Immature natural killer cell (primary cell): Measurements from ENCODE around the gene RANBP17. TPM values are rescaled to one million over a fixed set of nuclear protein-coding genes. Genes with fewer than 3 reads are reported as not detected.
"Not testable (repeated sequence)": the region's sequence is repeated elsewhere in the genome, so short reads cannot be mapped to it uniquely, and the experiment has no call there.

Source experiments
- DNase-seq, 3 donors: peaks; one replicate each; pipeline ENCODE4 v3.0.0; 2022; ENCODE audit warnings: mixed read lengths in 1 of 3
- H3K27ac Mint-ChIP-seq, 6 donors: one replicate each; pipeline ENCODE4 v1.8.0; 2020; ENCODE audit warnings: mixed read lengths in 6 of 6, mild to moderate bottlenecking in 5 of 6, inconsistent platforms in 4 of 6, moderate library complexity in 3 of 6
- H3K27me3 Mint-ChIP-seq, 3 donors: one replicate each; pipeline ENCODE4 v1.8.0; 2020 to 2021; ENCODE audit warnings: low read depth in 3 of 3, mild to moderate bottlenecking in 3 of 3, mixed read lengths in 3 of 3, moderate library complexity in 3 of 3, inconsistent platforms in 1 of 3
- H3K36me3 Mint-ChIP-seq, 3 donors: one replicate each; pipeline ENCODE4 v1.8.0; 2020; ENCODE audit warnings: mixed read lengths in 3 of 3, inconsistent platforms in 2 of 3, mild to moderate bottlenecking in 2 of 3
- H3K4me1 Mint-ChIP-seq, 2 donors: one replicate each; pipeline ENCODE4 v1.8.0; 2020; ENCODE audit warnings: inconsistent platforms in 2 of 2, mild to moderate bottlenecking in 2 of 2, mixed read lengths in 2 of 2, moderate library complexity in 1 of 2
- H3K4me3 Mint-ChIP-seq, 5 donors: one replicate each; pipeline ENCODE4 v1.8.0; 2020; ENCODE audit warnings: mild to moderate bottlenecking in 5 of 5, mixed read lengths in 5 of 5, inconsistent platforms in 3 of 5, moderate library complexity in 3 of 5
- H3K9me3 Mint-ChIP-seq, 6 donors: one replicate each; pipeline ENCODE4 v1.8.0; 2020; ENCODE audit warnings: mild to moderate bottlenecking in 6 of 6, mixed read lengths in 6 of 6, inconsistent platforms in 4 of 6, moderate library complexity in 3 of 6
- polyA plus RNA-seq, 3 donors: library from polyadenylated mRNA; unstranded; fragments of 300-500 nt; fragmentation: Illumina TruSeq; gene quantifications; one replicate each; pipeline ENCODE4 v1.2.3, GENCODE V29; 2021

RANBP17 gene
- polyA plus RNA-seq, 3 donors from 2014 or later: 0.91 to 4.8 (median 1.7) TPM

DNA sequence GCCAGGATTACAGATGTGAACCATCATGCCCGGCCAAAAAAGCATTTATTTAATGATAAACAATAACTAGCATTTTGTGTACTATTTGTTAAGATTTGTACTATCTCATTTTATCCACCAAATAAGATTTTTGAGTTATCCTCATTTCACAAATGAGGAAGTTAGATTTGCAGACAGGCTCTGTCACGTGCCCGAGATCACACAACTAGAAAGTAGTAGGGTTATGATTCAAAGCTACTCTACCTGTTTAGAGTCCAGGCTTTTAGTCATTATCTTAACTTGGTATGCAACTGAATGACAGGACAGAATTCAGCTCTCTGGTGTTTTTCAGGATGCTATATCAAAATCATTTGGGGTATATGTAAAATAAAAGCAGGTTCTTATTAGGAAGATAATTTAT is 20.5 kb downstream of the RANBP17 start:
- DNase-seq: no peak
- Mint-ChIP-seq H3K4me1 (no peaks in the 10 kb centered on the region), H3K36me3 (peaks cover 0 to 16% (median 4%) of the 10 kb centered on the region in 3 donors), H3K27me3 (no peaks in the 10 kb centered on the region), H3K9me3 (peaks cover 0 to 2% (median 0%) of the 10 kb centered on the region in 6 donors), H3K4me3 (no peak overlapping the region), H3K27ac (no peak overlapping the region)

- H3K4me1 Mint-ChIP-seq: no peaks in the 10 kb centered on the region
- H3K4me3 Mint-ChIP-seq: no peak overlapping the region
- peaks cover 0 to 18% (median 8%) of the 10 kb centered on the region in 3 donors for H3K36me3 Mint-ChIP-seq
- no peaks in the 10 kb centered on the region for H3K27me3 Mint-ChIP-seq
- no peaks in the 10 kb centered on the region for H3K9me3 Mint-ChIP-seq
- no peak for DNase-seq
- no peak overlapping the region for H3K27ac Mint-ChIP-seq
Observed at GRCh38 chr5:170885256-170885655, 23.4 kb downstream of the RANBP17 start.

- DNase-seq: no peak
- Mint-ChIP-seq H3K36me3 (peaks cover 0 to 18% (median 8%) of the 10 kb centered on the region in 3 donors), H3K4me1 (no peaks in the 10 kb centered on the region), H3K27me3 (no peaks in the 10 kb centered on the region), H3K27ac (no peak overlapping the region), H3K9me3 (no peaks in the 10 kb centered on the region), H3K4me3 (no peak overlapping the region)
Observed at GRCh38 chr5:170885809-170886208, 24.0 kb downstream of the RANBP17 start.

GRCh38 chr5:170886210-170886894 is 24.5 kb downstream of the RANBP17 start:
- Mint-ChIP-seq H3K27ac (no peak overlapping the region), H3K36me3 (peaks cover 0 to 14% (median 8%) of the 10 kb centered on the region in 3 donors), H3K4me3 (no peak overlapping the region), H3K4me1 (no peaks in the 10 kb centered on the region), H3K27me3 (no peaks in the 10 kb centered on the region), H3K9me3 (no peaks in the 10 kb centered on the region)
- DNase-seq: no peak

DNA sequence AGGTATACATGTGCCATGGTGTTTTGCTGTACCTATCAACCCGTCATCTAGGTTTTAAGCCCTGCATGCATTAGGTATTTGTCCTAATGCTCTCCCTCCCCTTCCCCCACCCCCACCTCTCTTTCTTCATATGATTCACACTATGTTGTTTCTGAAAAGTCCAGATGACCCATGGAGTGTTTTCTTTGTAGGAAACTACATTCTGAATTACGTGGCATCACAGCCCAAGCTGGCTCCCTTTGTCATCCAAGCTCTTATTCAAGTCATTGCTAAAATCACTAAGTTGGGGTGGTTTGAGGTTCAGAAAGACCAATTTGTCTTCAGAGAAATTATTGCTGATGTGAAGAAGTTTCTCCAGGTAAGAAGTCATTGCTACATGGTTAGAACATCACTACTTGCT is 30.4 kb downstream of the RANBP17 start:
- Mint-ChIP-seq H3K36me3 (peaks cover 0 to 8% (median 4%) of the 10 kb centered on the region in 3 donors), H3K9me3 (no peaks in the 10 kb centered on the region), H3K27ac (no peak overlapping the region), H3K27me3 (no peaks in the 10 kb centered on the region), H3K4me3 (no peak overlapping the region), H3K4me1 (no peaks in the 10 kb centered on the region)
- DNase-seq: no peak

DNA sequence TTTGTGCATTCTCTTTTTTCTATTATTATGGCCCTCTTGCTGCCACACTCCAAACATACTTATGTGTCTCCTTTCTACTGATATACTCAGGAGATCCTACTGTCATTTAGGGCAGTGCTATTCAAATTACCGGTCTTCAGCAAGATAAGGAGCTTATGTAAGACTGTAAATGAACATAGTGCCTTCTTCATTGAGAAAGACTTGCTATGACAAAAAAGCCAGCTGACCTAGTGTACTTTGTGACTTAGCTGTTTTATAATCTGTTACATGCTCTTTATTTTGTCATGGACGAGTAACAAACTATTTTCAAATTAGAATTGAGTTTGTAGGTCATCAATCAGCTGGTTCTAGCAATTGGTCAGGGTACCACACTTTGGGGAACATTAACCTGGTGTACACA is 32.8 kb downstream of the RANBP17 start:
- Mint-ChIP-seq H3K27me3 (no peaks in the 10 kb centered on the region), H3K36me3 (peaks cover 3 to 19% (median 16%) of the 10 kb centered on the region in 3 donors), H3K27ac (no peak overlapping the region), H3K9me3 (peaks cover 0 to 4% (median 2%) of the 10 kb centered on the region in 6 donors), H3K4me1 (no peaks in the 10 kb centered on the region), H3K4me3 (no peak overlapping the region)
- no peak for DNase-seq

DNA sequence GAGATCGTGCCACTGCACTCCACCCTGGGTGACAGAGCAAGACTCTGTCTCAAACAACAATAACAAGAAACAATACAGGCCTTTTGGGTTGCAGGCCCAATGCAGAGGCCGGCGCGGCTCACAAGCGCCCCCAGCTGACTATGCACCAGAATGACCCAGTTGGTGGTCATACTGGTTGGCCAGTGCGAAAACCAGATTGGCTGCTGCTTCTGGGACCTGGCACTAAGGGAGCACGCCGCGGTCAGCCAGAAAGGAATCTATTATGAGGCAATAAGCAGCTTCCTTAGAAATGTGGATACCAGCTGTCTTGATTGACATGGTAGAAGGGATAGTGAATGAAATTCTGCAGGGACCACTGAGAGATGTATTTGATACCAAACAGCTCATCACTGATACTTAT is 35.0 kb downstream of the RANBP17 start:
- H3K27ac Mint-ChIP-seq: no peak overlapping the region
- H3K36me3 Mint-ChIP-seq: peaks cover 19 to 37% (median 32%) of the 10 kb centered on the region in 3 donors
- no peaks in the 10 kb centered on the region for H3K4me1 Mint-ChIP-seq
- no peak overlapping the region for H3K4me3 Mint-ChIP-seq
- DNase-seq: no peak
- no peaks in the 10 kb centered on the region for H3K27me3 Mint-ChIP-seq
- peaks cover 10 to 22% (median 14%) of the 10 kb centered on the region in 6 donors for H3K9me3 Mint-ChIP-seq

GRCh38 chr5:170903075-170903474 is 41.3 kb downstream of the RANBP17 start:
- Mint-ChIP-seq H3K4me3 (no peak overlapping the region), H3K4me1 (no peaks in the 10 kb centered on the region), H3K27ac (no peak overlapping the region), H3K36me3 (peaks cover 28 to 35% (median 35%) of the 10 kb centered on the region in 3 donors), H3K9me3 (peaks cover 10 to 26% (median 16%) of the 10 kb centered on the region in 6 donors), H3K27me3 (no peaks in the 10 kb centered on the region)
- no peak for DNase-seq

GRCh38 chr5:170907758-170908157 is 45.9 kb downstream of the RANBP17 start:
- Mint-ChIP-seq H3K9me3 (peaks cover 0 to 3% (median 0%) of the 10 kb centered on the region in 6 donors), H3K4me1 (no peaks in the 10 kb centered on the region), H3K4me3 (no peak overlapping the region), H3K36me3 (peaks cover 3 to 17% (median 9%) of the 10 kb centered on the region in 3 donors), H3K27ac (no peak overlapping the region), H3K27me3 (no peaks in the 10 kb centered on the region)
- no peak for DNase-seq

DNA sequence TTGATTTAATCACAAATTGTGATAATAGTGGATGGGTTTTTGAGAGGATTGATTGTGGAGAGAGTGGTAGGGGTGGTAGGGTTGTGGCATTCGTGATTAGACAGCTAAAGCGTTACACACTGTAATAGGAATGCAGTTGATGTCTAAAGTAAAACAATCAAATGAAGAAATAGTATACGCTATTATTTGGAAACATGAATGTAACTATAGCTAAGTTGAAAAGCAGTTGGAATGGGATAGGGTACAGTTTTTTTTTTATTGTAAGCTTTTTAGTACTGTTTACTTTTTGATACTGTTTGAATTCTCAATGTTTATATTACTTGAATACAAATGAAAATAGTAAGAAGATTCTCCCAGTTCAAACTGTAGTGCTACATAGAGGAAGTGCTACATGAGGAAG is 51.8 kb downstream of the RANBP17 start:
- no peak overlapping the region for H3K4me3 Mint-ChIP-seq
- peaks cover 0 to 4% (median 0%) of the 10 kb centered on the region in 6 donors for H3K9me3 Mint-ChIP-seq
- H3K36me3 Mint-ChIP-seq: peaks cover 3 to 17% (median 8%) of the 10 kb centered on the region in 3 donors
- H3K4me1 Mint-ChIP-seq: no peaks in the 10 kb centered on the region
- no peak overlapping the region for H3K27ac Mint-ChIP-seq
- H3K27me3 Mint-ChIP-seq: no peaks in the 10 kb centered on the region
- DNase-seq: no peak

- DNase-seq: no peak
- no peak overlapping the region for H3K4me3 Mint-ChIP-seq
- peaks cover 3 to 4% of the 10 kb centered on the region in 2 donors for H3K4me1 Mint-ChIP-seq
- H3K27ac Mint-ChIP-seq: no peak overlapping the region
- peaks cover 0 to 2% (median 0%) of the 10 kb centered on the region in 3 donors for H3K27me3 Mint-ChIP-seq
- peaks cover 0 to 2% (median 0%) of the 10 kb centered on the region in 6 donors for H3K9me3 Mint-ChIP-seq
- H3K36me3 Mint-ChIP-seq: peaks cover 0 to 3% (median 0%) of the 10 kb centered on the region in 3 donors
Observed at GRCh38 chr5:170917113-170917512, 55.3 kb downstream of the RANBP17 start.

DNA sequence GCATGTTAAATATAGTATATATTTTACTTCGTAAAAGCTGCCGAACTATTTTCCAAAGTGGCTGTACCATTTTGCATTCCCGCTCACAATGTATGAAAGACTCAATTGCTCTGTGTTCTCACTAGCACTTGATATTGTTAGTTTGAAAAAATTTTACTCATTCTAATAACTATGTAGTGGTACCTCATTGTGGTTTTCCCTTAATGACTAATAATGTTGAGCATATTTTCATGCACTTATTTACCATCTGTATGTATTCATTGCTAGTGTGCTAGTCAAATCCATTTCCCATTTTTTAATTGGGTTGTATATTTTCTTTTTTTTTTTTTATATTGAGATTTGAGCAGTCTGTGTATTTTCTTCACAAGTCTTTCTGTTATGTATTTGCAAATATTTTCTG is 58.4 kb downstream of the RANBP17 start:
- no peak for DNase-seq
- peaks cover 0 to 3% (median 2%) of the 10 kb centered on the region in 3 donors for H3K27me3 Mint-ChIP-seq
- no peak overlapping the region for H3K4me3 Mint-ChIP-seq
- peaks cover 17 to 18% of the 10 kb centered on the region in 2 donors for H3K4me1 Mint-ChIP-seq
- no peak overlapping the region for H3K27ac Mint-ChIP-seq
- H3K36me3 Mint-ChIP-seq: peaks cover 0 to 3% (median 0%) of the 10 kb centered on the region in 3 donors
- peaks cover 0 to 2% (median 0%) of the 10 kb centered on the region in 6 donors for H3K9me3 Mint-ChIP-seq

GRCh38 chr5:170922331-170922730 is 60.5 kb downstream of the RANBP17 start:
- not testable (repeated sequence) for H3K36me3 Mint-ChIP-seq, H3K9me3 Mint-ChIP-seq, DNase-seq, H3K27me3 Mint-ChIP-seq
- peak overlapping the region in 1 of 6 donors; percentile 1 for H3K27ac Mint-ChIP-seq
- H3K4me3 Mint-ChIP-seq: peak overlapping the region in 2 of 5 donors; percentile 20 to 49
- H3K4me1 Mint-ChIP-seq: peaks cover 17 to 18% of the 10 kb centered on the region in 2 donors

DNA sequence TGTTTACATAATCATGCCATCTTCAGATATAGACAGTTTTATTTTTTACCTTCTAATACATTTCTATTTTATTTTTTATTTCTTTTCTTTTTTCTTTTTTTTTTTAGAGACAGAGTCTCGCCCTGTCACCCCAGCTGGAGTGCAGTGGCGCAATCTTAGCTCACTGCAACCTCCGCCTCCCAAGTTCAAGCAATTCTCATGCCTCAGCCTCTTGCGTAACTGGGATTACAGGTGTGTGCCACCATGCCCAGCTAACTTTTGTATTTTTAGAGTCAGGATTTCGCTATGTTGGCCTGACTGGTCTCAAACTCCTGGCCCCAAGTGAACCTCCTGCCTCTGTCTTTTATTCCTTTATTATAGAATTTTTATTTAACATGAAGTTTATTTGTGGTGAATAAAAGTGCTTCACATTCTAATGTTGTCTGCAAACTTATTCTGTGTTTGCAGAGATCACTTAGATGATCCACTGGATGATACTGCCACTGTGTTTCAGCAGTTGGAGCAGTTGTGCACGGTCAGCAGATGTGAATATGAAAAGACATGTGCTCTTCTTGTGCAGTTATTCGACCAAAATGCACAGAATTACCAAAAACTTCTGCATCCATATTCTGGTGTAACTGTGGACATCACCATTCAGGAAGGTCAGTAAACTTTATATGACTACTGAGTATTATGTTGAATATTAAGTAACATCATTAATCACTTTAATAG is 62.2 kb downstream of the RANBP17 start:
- Mint-ChIP-seq H3K9me3 (no peaks in the 10 kb centered on the region), H3K36me3 (peaks cover 0 to 8% (median 2%) of the 10 kb centered on the region in 3 donors), H3K4me1 (peaks cover 17 to 18% of the 10 kb centered on the region in 2 donors), H3K4me3 (no peak overlapping the region), H3K27me3 (peaks cover 0 to 3% (median 2%) of the 10 kb centered on the region in 3 donors), H3K27ac (no peak overlapping the region)
- no peak for DNase-seq
